Stimulated activated CD4-positive, alpha-beta T cell treated with anti-CD3 and anti-CD28 coated beads, Interleukin-1b, Interleukin-23, amount 100 ng/mL, for 24 hours (primary cell): Measurements from ENCODE around the gene KIAA1755.

Experiments used
- DNase-seq, 4 experiments: peaks; one replicate each; pipeline ENCODE4 v3.0.0-alpha.2; 2020; ENCODE audit warnings: low read depth in 4 of 4, low spot score in 1 of 4

Gene KIAA1755

DNA sequence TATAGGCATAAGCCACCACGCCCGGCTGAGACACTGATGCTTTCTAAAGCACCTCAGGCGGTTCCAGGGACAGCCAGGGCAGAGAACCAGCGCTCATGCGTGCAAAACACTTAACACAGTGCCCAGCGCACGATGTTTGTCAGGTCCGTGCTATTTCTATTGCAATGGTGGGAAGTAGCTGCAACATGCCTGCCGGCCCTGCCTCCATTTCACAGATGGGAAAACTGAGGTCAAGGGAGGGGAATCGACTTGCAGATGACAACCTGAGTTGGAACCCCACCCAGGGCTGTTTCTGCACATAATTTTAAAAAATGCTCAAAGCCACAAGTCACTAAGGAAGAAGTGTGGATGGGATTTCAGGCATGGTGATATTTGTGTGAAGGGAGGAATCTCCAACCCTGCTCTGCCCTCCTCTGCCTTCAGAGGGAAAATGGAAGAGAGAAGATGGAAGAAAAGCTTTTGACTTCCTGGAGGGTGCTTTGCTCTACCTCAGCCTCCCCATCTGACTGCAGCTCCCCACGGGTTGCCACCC is 39.9 kb downstream of the KIAA1755 start:
- DNase-seq = no peak

DNA sequence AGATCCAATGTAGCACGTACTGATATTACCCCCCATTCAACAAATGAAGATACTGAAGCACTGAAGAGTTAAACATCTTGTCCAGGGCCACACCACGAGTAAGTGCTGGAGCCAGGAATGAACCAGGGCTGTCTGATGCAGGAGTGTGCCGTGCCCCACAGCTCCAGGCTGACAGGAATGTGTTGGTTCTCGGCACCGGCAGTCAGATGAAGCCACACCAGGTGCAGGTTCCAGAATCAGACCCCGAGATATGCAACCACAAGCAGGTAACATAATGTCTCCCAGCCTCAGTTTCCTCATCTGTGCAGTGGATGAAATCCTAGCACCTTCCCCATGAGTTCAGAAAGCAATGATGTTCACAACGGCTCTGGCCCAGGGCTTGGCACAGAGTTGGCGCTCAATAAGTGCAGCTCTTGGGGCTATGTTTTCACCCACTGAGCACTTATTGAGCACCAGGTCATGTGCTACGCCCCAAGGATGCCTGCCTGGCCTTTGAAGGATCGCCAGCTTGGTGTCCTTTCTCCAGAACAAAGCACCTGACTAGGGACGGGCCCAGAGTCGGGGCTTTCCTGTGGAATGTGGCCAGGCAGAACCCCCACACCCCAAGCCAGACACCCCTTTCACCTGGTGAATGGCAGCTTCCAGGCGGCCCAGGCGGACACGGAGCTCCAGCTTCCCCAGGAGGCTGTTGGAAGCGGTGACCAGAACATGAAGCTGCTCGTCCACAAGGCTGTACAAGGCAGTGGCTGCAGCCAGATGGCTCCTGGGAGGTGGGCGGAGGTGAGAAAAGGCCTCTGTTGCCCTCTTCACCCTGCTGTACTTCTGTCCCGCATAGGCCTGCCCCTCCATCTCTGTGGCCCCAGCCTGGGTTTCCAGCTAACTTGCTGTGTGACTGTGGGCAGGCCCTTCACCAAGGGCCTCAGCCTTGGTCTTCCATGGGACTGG is 41.3 kb downstream of the KIAA1755 start:
- DNase-seq = no peak

DNA sequence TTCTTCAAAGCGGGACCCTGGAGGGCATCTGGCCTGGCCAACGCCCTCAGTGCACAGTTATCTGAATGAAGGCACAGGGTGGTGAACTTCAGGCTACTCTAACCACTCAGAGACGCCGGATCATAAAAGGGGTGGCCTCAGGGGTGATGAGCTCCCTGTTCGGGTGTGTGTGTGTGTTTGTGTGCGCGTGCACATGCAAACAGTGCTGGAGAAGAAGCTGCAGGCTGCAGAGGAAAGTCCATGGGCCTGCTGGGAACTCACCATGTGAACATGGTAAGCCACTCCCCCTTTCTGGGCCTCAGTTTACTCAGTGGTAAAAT is 42.0 kb downstream of the KIAA1755 start:
- no peak for DNase-seq

DNA sequence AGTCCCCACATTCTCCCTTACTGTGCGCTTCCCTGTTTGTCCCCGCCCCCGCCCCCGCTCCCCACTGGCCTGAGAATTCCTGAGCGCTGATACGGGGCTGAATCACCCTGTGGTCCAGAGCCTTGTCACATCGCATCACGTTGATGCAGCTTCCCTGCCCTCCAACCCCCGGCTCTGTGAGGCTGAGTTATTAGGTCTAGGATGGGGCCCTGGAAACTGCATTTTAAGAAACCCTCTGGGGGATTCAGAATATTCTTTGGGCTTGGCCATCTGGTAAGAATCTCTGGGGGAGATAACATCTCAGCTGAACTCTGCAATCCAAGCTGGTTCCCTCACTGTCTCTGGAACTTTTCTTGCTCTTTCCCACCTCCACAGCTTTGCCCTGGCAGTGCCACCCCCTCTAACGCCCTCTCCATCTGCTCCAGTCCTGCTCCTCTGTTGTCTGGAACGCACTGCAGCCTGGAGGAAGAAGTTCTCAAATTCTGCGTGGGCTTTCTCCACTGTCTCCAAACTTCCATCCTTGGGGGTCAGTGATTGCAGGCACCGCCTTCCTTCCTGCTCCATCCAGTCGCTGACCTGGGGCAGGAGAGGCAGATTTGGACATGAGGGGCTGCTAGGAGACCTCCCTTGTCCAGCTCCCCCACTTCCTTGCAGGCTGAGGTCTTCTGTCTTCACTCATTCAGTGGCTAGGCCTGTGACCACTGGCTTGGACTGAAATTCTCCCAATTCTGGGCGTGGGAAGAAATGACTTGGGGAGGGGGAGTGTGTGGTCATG is 42.6 kb downstream of the KIAA1755 start:
- no peak for DNase-seq

DNA sequence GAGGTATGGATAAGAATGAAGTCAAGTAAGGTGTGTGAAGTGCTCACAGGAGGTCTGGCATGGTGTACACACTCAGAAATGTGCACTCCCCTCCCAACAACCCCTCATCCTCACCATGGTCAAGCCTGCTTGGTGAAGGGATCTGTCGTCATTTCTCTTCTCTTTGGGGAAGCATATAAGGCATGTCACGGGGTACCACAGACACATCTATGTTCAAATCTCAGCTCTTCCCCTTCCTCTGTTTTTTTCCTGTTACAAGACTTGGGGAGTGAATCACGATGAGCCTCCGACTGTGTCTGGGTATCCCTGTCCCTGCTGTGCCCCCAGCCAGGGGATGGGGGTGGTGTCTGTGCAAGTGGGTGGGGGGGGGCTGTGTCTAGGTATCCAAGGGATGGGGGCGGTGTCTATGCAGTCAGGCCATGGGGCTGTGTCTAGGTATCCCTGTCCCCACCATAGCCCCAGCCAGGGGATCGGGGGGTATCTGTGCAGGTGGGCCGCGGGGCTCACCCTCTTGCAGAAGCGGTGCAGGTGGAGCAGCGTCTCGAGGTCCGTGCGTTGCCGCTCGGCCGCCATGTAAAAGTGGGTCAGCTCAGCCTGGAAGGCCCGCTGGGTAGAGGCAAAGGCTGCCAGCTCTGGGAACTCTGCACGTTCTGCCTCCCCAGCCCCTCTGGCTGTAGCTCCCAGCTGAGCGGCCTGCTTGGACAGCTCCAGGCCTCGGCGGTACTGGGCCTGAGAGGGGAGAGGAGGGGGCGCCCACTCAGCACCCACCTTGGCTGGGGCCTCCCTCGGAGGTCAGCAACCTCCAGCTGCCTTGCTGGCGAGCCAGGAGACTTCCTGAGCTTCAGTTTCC is 43.6 kb downstream of the KIAA1755 start:
- no peak for DNase-seq

DNA sequence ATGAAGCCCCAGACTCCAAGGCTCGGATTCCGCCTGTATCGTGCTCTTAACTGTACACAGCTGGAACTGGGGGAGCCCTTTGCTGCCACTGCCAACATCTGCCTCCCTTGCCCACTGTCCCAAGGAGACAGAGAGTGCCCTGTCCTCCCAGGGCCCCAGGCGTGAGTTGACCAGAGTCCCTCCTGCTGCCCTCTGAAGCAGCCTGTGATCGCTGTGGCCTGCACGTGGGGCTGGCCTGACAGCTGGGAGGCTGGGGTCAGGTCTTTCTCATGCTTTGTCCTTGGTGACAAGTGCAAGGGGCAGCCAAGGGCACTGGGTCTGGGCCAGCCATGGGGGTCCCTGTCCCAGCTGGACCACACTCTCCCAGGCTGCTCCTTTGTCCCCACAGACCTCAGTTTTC is 44.3 kb downstream of the KIAA1755 start:
- DNase-seq = no peak

DNA sequence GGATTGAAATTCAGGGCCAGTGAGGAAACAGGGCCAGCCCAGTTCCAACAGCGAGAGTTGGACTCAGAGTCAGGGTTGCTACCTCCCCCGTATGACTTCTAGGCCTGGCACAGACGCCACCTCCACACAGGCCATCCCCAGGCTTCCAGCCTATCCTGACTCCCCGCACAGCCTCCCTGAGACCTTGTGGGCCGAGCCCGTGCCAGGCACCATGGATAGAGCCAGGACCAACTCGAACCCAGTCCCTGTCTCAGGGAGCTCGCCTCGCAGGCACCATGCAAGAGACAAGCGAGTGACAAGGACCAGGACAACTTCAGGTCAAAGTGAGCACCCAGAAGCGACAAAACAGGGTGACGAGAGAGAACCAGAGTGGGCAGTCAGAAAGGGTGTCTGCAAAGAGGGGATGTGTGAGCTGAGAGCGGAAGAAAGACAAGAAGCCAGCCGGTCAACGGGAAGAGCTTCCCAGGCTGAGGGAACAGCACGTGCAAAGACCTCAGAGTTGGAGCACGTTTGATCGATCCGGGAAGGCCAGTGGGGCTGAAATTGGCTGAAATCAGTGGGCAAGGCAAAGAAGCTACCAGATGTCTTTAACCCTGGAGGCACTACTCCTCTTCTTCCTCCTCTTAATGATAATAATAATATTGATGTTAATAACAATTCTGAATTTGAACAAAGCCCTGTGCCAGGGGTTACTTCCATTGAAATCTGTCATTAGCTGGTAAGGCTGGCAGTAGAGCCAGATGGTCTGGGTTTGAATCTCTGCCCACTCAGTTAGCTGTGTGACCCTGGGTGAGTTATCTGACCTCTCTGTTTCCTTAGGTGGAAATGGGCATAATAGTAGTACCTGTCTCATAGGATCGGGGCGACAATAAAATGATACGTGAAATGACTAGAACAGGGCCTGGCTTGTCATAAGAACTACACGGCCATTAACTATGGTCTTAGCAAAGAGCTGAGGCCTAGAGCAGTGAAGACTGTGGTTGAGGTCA is 45.0 kb downstream of the KIAA1755 start:
- DNase-seq = no peak

DNA sequence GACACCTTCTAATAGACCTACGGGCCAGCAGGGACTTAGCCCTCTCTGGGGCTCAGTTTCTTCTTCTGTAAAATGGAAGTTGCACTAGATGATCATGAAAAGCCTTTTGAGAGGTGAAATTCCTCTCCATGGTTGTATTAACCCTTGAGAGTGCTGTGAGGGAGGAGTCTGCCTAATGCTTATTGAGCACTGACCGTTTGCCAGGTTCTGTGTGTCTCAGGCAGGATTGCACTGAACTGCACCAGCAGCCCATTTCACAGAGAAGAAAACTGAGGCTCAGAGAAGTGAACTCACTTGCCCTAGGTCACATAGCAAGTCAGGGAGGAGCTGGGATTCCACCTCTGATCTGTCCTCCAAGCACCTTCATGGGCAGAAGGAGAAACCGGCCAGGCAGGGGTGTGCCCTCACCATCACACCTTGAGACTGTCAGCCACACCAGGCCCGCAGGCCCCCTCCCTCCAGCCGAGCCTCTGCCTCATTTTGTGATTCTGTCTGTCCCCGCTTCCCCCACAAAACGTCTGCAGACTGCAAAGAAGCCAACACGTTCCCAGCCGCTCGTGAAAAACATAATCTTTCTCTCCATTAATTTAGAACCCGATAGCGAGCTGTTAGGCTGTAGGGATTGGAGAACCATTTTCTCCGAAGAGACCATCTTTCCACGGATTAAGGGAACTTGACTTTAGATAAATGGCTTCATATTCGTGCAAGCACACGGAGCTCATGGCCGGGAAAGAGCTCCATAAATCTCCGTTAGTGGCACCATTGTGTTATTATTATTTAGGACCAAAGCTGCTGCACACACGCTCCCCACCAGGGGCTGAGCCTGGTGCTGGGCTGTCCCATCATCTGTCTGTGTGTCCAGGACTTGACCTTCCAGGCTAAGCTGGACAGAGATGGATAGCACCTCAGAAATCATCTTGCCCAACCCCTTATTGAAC is 46.0 kb downstream of the KIAA1755 start:
- DNase-seq = no peak

DNA sequence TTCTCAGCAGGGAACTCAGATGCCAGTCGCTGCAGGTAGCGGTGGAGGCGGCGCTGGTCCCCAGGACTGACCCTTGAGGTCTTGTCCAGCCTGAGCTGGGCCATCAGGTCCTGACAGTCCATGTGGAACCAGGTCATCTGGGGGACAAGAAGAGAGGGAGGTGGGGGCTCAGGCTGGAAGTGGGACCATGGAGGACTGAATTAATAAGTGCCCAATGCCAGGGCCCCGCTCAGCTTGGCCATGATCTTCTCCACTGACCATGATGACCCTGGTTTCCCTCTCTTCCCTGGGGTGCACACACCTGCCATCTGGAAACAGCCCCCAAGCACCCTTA is 47.0 kb downstream of the KIAA1755 start:
- no peak for DNase-seq

DNA sequence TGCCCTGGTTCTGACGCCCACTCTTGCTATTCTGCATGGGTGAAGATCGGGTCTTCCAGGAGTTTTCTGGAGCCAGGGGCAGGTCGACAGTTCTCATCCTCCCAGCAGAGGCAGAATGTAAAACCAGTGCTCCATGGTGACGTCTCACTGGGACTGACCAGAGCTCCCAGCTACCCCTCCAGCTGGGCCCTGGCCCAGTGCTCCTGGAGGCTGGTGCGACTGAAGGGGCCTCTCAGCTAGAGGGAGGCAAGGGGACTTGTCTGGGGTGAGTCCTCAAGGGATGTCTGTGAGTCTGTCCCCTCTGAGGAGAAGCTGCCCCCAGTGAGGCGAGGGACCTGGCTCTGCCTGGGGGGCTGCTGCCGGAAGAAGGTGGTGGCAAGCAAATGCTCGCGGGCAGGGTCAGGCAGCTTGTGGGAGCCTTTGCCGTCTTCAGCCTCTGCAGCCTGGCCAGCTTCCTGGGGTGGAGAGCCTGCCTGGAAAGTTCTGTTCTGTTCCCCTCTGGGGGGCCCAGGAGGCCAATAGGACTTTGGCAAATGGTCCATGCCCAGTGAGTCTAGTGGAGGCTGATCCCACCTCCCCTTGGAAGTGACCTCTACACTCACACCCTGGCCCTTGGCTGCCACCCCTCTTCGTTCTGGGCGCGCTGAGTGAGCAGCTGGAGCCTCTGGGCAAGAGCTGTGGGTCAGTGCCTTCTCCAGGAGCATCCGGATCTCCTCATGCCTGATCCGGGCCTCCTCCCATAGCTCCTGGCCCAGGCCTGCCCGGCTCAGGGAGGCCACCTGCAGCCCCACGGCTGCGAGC is 47.5 kb downstream of the KIAA1755 start:
- DNase-seq = no peak

DNA sequence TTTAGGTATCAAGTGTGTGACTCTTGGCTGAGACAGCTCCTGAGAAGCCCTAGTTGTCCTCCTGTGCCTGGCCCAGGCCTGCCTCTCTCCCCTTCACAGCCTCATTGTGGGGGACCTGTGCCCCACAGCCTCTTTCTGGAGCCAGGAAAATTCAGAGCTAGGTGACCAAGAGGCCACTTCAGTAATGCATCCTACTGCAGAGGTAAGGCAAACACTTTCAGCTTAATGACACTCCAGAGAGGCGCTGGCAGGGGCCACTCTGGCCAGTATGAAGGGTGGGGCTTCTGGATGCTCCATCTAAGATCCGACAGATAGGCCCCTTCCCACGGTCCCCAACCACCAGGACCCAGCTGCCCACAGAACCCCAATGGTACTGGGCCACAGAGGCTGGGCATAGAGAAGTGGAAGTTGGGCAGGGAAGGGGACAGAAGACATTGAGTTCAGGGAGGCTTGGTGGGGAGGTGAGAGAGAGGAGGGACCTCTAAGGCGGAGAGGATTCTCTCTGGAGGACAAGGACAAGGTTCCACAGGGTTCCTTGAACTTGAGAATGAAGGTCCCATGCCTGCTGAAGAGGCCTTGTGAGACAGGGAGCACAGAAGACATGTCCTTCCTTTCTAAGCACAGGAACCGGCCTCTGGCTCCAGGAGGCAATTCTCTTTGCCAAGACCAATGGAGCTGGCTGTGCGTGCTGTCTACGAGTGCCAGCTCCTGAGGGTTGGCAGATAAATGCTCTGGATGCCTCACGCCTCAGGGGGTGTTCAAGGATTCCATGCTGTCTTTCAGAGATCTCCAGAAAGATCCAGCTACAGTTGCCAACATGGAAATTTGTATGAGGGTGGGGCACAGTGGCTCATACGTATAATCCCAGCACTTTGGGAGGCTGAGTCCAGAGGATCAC is 49.1 kb downstream of the KIAA1755 start:
- no peak for DNase-seq

DNA sequence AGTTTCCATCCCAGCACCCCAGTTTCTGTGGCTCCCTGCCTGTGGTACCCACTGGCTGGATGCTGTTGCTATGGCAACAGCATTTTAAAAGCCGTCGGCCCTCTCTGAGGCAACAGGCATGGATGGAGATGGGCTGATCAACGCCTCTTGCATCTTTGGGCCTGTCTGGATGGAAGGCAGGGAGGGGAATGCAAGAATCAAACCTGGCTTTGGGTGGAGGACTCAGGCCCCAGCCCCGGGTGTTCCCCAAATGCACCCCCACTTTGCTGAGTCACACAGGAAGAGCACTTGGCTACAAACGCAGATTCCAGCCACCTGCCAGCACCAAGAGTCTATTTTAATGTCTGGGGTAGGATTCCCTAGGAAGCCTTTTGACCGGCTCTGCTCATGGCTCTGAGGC is 49.8 kb downstream of the KIAA1755 start:
- DNase-seq = no peak

DNA sequence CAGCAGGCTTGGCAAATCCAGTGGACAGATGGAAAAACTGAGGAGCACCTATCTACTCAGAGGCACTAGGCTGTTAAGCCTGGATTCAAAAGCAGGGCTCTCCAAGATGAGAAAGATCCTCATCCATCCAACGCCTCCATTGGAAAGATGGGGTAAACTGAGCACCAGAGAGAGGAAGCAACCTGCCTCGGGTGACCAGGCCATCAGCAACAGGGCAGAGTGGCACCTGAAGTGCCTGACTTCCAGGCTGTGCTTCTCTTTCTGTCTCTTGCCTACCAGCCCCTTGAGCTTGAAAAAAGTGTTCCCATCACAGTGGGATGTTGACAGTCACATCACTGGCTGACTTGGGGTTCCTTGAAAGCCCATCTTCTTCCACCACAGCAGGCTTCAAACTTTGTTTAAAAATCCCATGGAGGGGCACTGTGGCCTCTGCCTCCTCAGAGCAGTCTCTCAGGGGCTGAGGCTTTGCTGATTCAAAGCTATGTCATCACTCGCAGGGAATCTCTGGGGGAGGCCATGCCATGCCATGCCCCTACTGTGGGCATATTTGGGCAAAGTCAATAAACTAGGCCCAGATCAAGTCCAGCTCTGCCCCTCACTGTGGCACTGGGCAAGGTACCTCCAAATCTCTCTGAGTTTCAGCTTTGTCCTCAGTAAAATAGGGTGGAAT is 50.7 kb downstream of the KIAA1755 start:
- no peak for DNase-seq

DNA sequence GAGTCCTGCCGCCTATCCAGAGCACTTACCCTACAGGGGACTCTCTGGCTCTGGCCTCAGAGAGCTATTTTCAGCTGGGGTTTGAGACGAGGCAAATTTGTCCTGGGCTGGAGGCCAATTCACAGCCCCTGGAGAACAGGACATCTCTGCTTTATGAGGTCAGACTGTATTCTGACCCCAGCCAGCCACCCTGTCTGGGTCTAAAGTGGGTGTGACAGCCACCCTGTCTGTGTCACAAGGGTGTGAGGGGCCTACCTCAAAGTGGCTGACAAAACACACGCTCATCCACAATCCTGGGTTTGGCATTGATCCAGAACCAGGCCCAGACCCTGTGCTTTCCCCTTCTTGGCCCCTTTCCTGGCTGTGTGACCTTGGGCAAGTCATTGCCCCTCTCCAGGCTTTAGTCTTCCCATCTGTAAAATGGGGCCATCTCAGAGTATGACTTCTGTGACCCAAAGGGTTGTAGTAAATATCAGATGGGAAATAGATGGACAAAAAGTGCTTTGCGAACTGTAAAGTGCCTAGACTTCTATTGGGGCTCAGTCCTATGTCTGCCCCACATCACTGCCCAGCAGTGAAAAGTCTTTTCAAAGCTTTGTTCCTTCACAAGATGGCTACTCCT is 51.4 kb downstream of the KIAA1755 start:
- DNase-seq = no peak

DNA sequence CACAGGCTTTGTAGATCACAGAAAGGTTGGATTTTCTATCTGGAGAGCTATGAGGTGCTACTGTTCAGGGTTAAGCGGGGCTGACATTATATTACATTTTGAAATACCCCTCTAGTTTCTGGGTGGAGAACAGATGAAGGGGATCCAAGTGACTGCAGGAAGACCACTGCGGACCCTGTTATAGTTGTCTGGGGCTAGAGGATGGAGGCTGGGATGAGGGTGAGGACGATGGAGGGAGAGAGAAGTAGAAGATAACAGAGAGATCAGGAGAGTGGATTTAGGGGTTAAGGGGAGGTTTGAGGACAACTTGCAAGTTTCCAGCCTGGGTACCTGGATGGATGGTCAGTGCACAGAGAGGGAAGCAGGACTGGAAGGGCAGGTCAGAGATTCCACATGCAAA is 52.0 kb downstream of the KIAA1755 start:
- DNase-seq = no peak

DNA sequence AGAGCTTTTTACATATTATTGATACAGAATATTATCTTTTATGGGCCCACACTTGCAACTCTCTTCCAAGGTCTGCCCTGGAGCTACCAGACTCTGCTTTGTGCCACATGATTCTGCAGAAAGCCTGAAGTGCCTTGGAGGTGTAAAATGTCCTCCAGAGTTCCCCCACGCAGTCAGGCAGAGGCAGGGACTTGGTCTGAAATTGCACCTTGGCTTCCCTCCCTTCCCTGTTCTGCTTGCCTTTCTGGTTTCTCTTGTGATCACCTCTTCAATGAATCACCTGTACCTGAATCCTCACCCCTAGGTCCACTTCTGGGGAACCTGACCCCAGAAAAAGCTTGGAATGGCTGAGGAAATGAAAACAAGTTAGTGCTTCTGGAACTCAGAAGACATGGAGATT is 52.4 kb downstream of the KIAA1755 start:
- DNase-seq = no peak
